GM12878 (cell line): ENCODE data around the gene SURF4. TPM values are rescaled to one million over a fixed set of nuclear protein-coding genes. Genes with fewer than 3 reads are reported as not detected.

Source experiments
- ATAC-seq: fragments of 200-7000 bp; cut with Tn5 transposase; 3 replicates; pipeline ENCODE4 v1.9.1; 2020; ENCODE audit warnings: mild to moderate bottlenecking, moderate library complexity
- BruUV-seq: library from RNA; stranded (reverse); fragments of 400-500 nt; replicated peaks from 2 replicates; lab custom pipeline; 2021; lab: Mats Ljungman, UMichigan
- CTCF ChIA-PET: fragments of 300-600 bp; sonication (Branson Sonifier 250); formaldehyde crosslinking; extraction: SDS; loops from one replicate; lab custom pipeline; 2021; ENCODE audit warnings: inconsistent platforms; lab: Yijun Ruan, JAX
- POLR2A ChIA-PET: fragments of 350-600 bp; formaldehyde crosslinking; extraction: SDS; loops from one replicate; lab custom pipeline; 2021; ENCODE audit warnings: inconsistent platforms; lab: Charles Lee
- RAD21 ChIA-PET: fragments of 300-600 bp; sonication (Branson Sonifier 250); formaldehyde crosslinking; loops from one replicate; lab custom pipeline; 2023; ENCODE audit warnings: antibody characterized with exemption; ENCODE audit not compliant: unreplicated experiment; lab: Charles Lee
- SMC1A ChIA-PET: fragments of 300-600 bp; sonication (Branson Sonifier 250); formaldehyde crosslinking; loops from one replicate; lab custom pipeline; 2023; ENCODE audit not compliant: unreplicated experiment, uncharacterized antibody; lab: Charles Lee
- DNase-seq: peaks from one replicate; pipeline ENCODE4 v3.0.0-alpha.2; 2011; ENCODE audit warnings: low read depth, low spot score
- FAIRE-seq: peaks from 3 replicates; lab custom pipeline; 2011; peaks lifted over from hg19 to GRCh38; lab: Jason Lieb, UNC
- H2AFZ ChIP-seq: 2 replicates; pipeline ENCODE4 v1.6.0; 2011; ENCODE audit warnings: low read depth, low read length, control low read depth; ENCODE audit not compliant: control insufficient read depth
- H3K27ac ChIP-seq: 2 replicates; pipeline ENCODE4 v1.5.1; 2011; ENCODE audit warnings: control low read depth; ENCODE audit not compliant: control insufficient read depth, insufficient read depth
- H3K27me3 ChIP-seq, 2 experiments: replicated peaks in 1 of 2; 2 replicates each; pipeline versions ENCODE4 v1.6.0 to v1.6.1; 2011; ENCODE audit warnings: low read length in 1 of 2; ENCODE audit not compliant: control insufficient read depth in 2 of 2, insufficient read depth in 2 of 2
- H3K36me3 ChIP-seq, 2 experiments: 2 replicates each; pipeline ENCODE4 v1.5.1; 2011; ENCODE audit warnings: low read length in 1 of 2; ENCODE audit not compliant: control insufficient read depth in 2 of 2, insufficient read depth in 2 of 2
- H3K4me1 ChIP-seq: 2 replicates; pipeline ENCODE4 v1.6.1; 2011; ENCODE audit warnings: mild to moderate bottlenecking, low read length, moderate library complexity, mixed read lengths; ENCODE audit not compliant: control insufficient read depth, insufficient read depth
- H3K4me2 ChIP-seq: 2 replicates; pipeline ENCODE4 v1.6.0; 2011; ENCODE audit warnings: control low read depth; ENCODE audit not compliant: control insufficient read depth, insufficient read depth
- H3K4me3 ChIP-seq: fragments of 200-600 bp; sonication (generic); 2 replicates; pipeline ENCODE4 v1.5.1; 2016
- H3K79me2 ChIP-seq: 2 replicates; pipeline ENCODE4 v1.6.0; 2011; ENCODE audit warnings: low read length; ENCODE audit not compliant: control insufficient read depth, insufficient read depth
- H3K9ac ChIP-seq: 2 replicates; pipeline ENCODE4 v1.8.0; 2011; ENCODE audit warnings: low read length, control low read depth, mixed read lengths; ENCODE audit not compliant: control insufficient read depth, insufficient read depth
- H3K9me3 ChIP-seq: replicated peaks from 3 replicates; pipeline ENCODE4 v1.5.1; 2011; ENCODE audit warnings: mild to moderate bottlenecking, low read length; ENCODE audit not compliant: control insufficient read depth, insufficient read depth
- H4K20me1 ChIP-seq: 2 replicates; pipeline ENCODE4 v1.6.0; 2011; ENCODE audit not compliant: control insufficient read depth, insufficient read depth
- BCLAF1 ChIP-seq: fragments of 450-650 bp; IDR thresholded peaks from 2 replicates; pipeline ENCODE4 v1.6.1; 2017; ENCODE audit warnings: antibody characterized with exemption, mild to moderate bottlenecking, moderate library complexity
- CTCF ChIP-seq, 3 experiments: IDR thresholded peaks in 2 of 3; conservative IDR thresholded peaks in 1 of 3; 2 replicates each; pipeline ENCODE4 v1.5.1; 2011; ENCODE audit warnings: low read depth in 3 of 3, low read length in 3 of 3, mild to moderate bottlenecking in 3 of 3, control low read depth in 2 of 3, moderate library complexity in 2 of 3, inconsistent platforms in 1 of 3, mixed read lengths in 1 of 3; ENCODE audit not compliant: control insufficient read depth in 2 of 3, insufficient read depth in 1 of 3; ENCODE audit errors: extremely low read depth in 1 of 3
- E2F4 ChIP-seq: IDR thresholded peaks from 2 replicates; pipeline ENCODE4 v1.6.1; 2012; ENCODE audit warnings: low read depth, low read length, improper control_type of control experiment
- FOS ChIP-seq: IDR thresholded peaks from 3 replicates; pipeline ENCODE4 v1.6.1; 2011; ENCODE audit warnings: borderline replicate concordance; ENCODE audit not compliant: insufficient read length; ENCODE audit errors: extremely low read depth
- RBBP5 ChIP-seq: fragments of 200-600 bp; sonication (generic); conservative IDR thresholded peaks from 2 replicates; pipeline ENCODE4 v1.6.1; 2016
- REST ChIP-seq: IDR thresholded peaks from 2 replicates; pipeline ENCODE4 v1.6.1; 2012; ENCODE audit warnings: mild to moderate bottlenecking, low read depth, low read length
- SUZ12 ChIP-seq: fragments of 200-600 bp; sonication (generic); IDR thresholded peaks from one replicate; pipeline ENCODE4 v1.6.1; 2018; ENCODE audit warnings: antibody characterized with exemption, mild to moderate bottlenecking; ENCODE audit not compliant: unreplicated experiment
- WGBS: methylation state at CpG from one replicate; pipeline ENCODE4 v1.1.6; 2016; ENCODE audit warnings: low lambda C conversion rate; ENCODE audit not compliant: insufficient replicate concordance, insufficient coverage; ENCODE audit errors: missing lambda C conversion rate; 5-methylcytosine and 5-hydroxymethylcytosine counted together
- in situ Hi-C: fragments of 300-500 bp; cut with MboI; formaldehyde crosslinking; loops from 9 replicates; pipeline ENCODE4 v1.14.3; 2018; ENCODE audit warnings: mixed read lengths
- intact Hi-C: fragments of 100-400 bp; cut with micrococcal nuclease; formaldehyde crosslinking; loops from one replicate; pipeline ENCODE4 v1.14.2; 2022; ENCODE audit not compliant: unreplicated experiment
- polyA plus RNA-seq, 11 experiments: library from polyadenylated mRNA; depleted of rRNA in 4 of 11; unstranded in 6 of 11; stranded (reverse) in 5 of 11; fragments of >200 nt; fragmentation: Nextera tagmentation in 4 of 11; fragmentation: Illumina TruSeq in 1 of 11; extraction: Ambion mirVana in 4 of 11; extraction: Trizol in 1 of 11; gene quantifications; 1 replicate in 1 of 11; 2 replicates in 10 of 11; pipeline versions ENCODE4 v1.2.1 to v1.2.3, GENCODE V29; 2011 to 2016; ENCODE audit warnings: inconsistent platforms in 2 of 11, missing spikeins in 2 of 11, low read depth in 1 of 11
- total RNA-seq, 4 experiments: library from RNA; depleted of rRNA in 3 of 4; stranded (reverse); fragments of >200 nt in 3 of 4; fragmentation: Illumina TruSeq in 1 of 4; extraction: Trizol in 1 of 4; gene quantifications; 2 replicates each; pipeline versions ENCODE4 v1.2.1 to v1.2.3, GENCODE V29; 2013 to 2021

Gene SURF4
- total and polyA plus RNA-seq, 10 of the 15 experiments (the other 5 are each of a cell fraction or from before 2014, with no cell fraction given), result 6.4 to 134 (median 78.7) TPM

- CTCF ChIA-PET, result interaction anchor here (0.8 to 1.1 kb wide), 2 partner anchors 16 to 192 kb away, joined by 3 read pairs; no protein-coding TSS in a partner anchor
- RAD21 ChIA-PET, result interaction anchor here (0.8 kb wide), 1 partner anchor 404 kb away, joined by 3 read pairs; no protein-coding TSS in a partner anchor
Observed at GRCh38 chr9:133339641-133340040, 36.2 kb downstream of the SURF4 start.

More at GRCh38 chr9:133339641-133340040, 36.2 kb downstream of the SURF4 start:
- H3K36me3 ChIP-seq, result peaks cover 6 to 18% of the 10 kb centered on the region in 2 experiments
- DNase-seq (no peak), FAIRE-seq (no peak), ATAC-seq (no peak)
- 100% methylated on average over 5 of the region's 5 CpGs for WGBS
- H4K20me1 ChIP-seq, result no peaks in the 10 kb centered on the region
- no peaks in the 10 kb centered on the region for H3K27me3 ChIP-seq
- H3K9me3 ChIP-seq, result no peaks in the 10 kb centered on the region
- no peak overlapping the region for H3K9ac ChIP-seq
- no peak overlapping the region for H3K4me2 ChIP-seq
- H3K4me1 ChIP-seq, result peaks cover 15% of the 10 kb centered on the region
- BruUV-seq, result no TSS peak
- ChIA-PET SMC1A (no interaction called here), POLR2A (no interaction called here)
- no peak overlapping the region for H3K27ac ChIP-seq
- TF ChIP-seq SUZ12, result no peak
- no peak for TF ChIP-seq RBBP5
- no peak for TF ChIP-seq FOS
- TF ChIP-seq REST, result no peak
- no peak for TF ChIP-seq E2F4
- TF ChIP-seq BCLAF1, result no peak
- no peak for TF ChIP-seq CTCF (IDR thresholded peaks at IDR 0.05 in 2 of 3, conservative IDR thresholded peaks at IDR 0.05 in 1 of 3; ENCODE audit: control insufficient read depth in 2 of 3, extremely low read depth in 1 of 3, insufficient read depth in 1 of 3, low read depth in 3 of 3, low read length in 3 of 3)
- no peak overlapping the region for H2AFZ ChIP-seq
- in situ Hi-C loops (no loop called here), intact Hi-C loops (loop anchor here (5.0 kb wide), 1 partner anchor 33 kb away; no protein-coding TSS in a partner anchor)
- peaks cover 18% of the 10 kb centered on the region for H3K79me2 ChIP-seq
- H3K4me3 ChIP-seq, result no peak overlapping the region
